Measurements from ENCODE around the gene GPC5.

GRCh38 chr13:91355826-91356710 lies 42.4 kb upstream of the GPC5 start:
- TF ChIP-seq CTCF (IDR thresholded peaks at IDR 0.05): no peak
- no peak for TF ChIP-seq EZH2 (IDR thresholded peaks at IDR 0.05)
